Stomach smooth muscle (tissue), 2 donors: ENCODE results near the gene OGFOD1.

Experiments used
- H3K27ac ChIP-seq: one replicate; pipeline ENCODE4 v1.7.0; 2013; ENCODE audit warnings: mild to moderate bottlenecking, low read length, inconsistent platforms
- H3K27me3 ChIP-seq, 2 donors: one replicate each; pipeline ENCODE4 v1.7.0; 2013; ENCODE audit warnings: low read length in 2 of 2; ENCODE audit not compliant: insufficient read depth in 2 of 2, control insufficient read depth in 1 of 2
- H3K36me3 ChIP-seq, 2 donors: one replicate each; pipeline ENCODE4 v1.7.0; 2013; ENCODE audit warnings: low read length in 2 of 2; ENCODE audit not compliant: control insufficient read depth in 2 of 2, insufficient read depth in 2 of 2
- H3K4me1 ChIP-seq: one replicate; pipeline ENCODE4 v1.7.0; 2013; ENCODE audit warnings: low read length; ENCODE audit not compliant: control insufficient read depth, insufficient read depth
- H3K4me3 ChIP-seq, 2 donors: one replicate each; pipeline ENCODE4 v1.7.0; 2013; ENCODE audit warnings: low read length in 2 of 2
- H3K9ac ChIP-seq, 2 donors: one replicate each; pipeline ENCODE4 v1.7.0; 2013; ENCODE audit warnings: low read length in 2 of 2, mild to moderate bottlenecking in 1 of 2
- H3K9me3 ChIP-seq, 2 donors: one replicate each; pipeline ENCODE4 v1.7.0; 2013; ENCODE audit warnings: low read length in 2 of 2; ENCODE audit not compliant: control insufficient read depth in 2 of 2
- donor health status: healthy.
- donor health status: Pancreatic carcinoma.

The OGFOD1 gene

DNA sequence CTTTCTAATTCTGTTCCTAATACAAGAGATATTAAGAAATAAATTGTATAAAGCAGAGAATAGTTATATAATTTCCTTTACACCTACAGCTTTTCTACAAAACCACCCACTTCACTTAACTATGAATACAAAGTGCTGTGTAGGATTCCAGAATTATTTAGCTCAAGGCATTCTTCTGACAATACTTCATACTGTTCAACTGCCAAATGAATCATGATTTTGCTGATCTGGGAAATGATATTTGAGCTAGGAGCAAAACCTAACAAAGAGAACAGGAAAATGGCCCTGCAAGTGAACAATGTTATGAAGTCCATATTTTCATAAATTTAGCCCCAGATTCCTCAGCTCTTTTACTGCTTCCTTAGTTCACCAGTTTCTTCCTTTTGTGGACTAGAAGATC is 55.6 kb downstream of the OGFOD1 start:
- Histone ChIP-seq H3K27ac (no peak overlapping the region), H3K4me3 (no peak overlapping the region), H3K36me3 (peaks cover 47% of the 10 kb centered on the region in 2 donors), H3K4me1 (no peaks in the 10 kb centered on the region), H3K9me3 (no peaks in the 10 kb centered on the region), H3K27me3 (no peaks in the 10 kb centered on the region), H3K9ac (no peak overlapping the region)

DNA sequence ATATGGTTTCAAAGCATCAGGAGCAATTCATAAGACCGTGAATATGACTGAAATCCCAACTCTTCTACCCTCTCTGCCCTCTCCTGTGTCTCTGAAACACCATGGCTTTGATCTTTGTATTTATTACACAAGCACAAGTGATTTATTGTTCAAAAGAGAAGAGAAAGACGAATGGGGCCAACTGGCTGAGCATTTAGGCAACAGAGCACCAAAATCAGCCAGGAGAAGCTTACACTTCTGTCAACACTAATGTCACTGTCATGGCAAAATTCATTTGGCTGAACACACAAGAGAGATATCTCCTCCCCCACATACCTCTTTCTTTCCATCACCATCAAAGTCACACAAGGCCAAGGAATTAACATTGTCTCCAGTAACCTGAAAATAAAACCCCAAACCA is 59.2 kb downstream of the OGFOD1 start:
- Histone ChIP-seq H3K27me3 (no peaks in the 10 kb centered on the region), H3K27ac (no peak overlapping the region), H3K9me3 (no peaks in the 10 kb centered on the region), H3K9ac (no peak overlapping the region), H3K4me3 (no peak overlapping the region), H3K36me3 (peaks cover 29 to 30% of the 10 kb centered on the region in 2 donors), H3K4me1 (no peaks in the 10 kb centered on the region)

DNA sequence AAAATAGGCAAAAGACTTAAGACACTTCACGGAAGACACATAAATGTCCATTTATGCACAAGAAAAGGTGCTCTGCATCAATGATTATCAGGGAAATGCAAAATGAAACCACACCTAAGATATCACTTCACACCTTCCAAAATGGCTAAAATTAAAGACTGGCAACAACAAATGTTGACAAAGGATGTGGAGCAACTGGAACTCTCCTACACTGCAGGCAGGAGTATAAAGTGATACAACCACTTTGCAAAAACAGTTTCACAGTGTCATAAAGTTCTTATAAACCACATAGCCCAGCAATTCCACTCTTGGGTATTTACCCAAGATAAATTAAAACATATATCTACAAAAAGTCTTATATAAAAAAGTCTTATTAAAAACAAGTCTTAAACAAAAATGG is 60.7 kb downstream of the OGFOD1 start:
- no peaks in the 10 kb centered on the region for H3K4me1 ChIP-seq
- no peak overlapping the region for H3K27ac ChIP-seq
- no peaks in the 10 kb centered on the region for H3K27me3 ChIP-seq
- peaks cover 19 to 24% of the 10 kb centered on the region in 2 donors for H3K36me3 ChIP-seq
- H3K9ac ChIP-seq: no peak overlapping the region
- H3K4me3 ChIP-seq: no peak overlapping the region
- no peaks in the 10 kb centered on the region for H3K9me3 ChIP-seq

DNA sequence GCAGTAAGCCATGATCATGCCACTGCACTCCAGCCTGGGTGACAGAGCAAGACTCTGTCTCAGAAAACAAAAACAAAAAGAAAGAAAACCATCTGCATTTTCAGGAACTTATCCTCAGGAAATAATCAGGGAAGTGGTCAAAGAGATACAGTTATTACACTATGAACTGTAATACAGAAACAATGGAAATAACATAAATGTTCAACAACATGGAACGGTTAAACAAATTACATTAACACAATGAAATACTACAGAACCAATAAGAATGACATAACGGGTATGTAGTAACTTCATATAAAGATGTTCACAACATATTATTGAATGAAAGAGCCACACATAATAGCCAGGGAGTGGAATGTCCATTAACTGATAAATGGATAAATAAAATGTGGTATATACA is 61.7 kb downstream of the OGFOD1 start:
- H3K9ac ChIP-seq: no peak overlapping the region
- H3K27me3 ChIP-seq: no peaks in the 10 kb centered on the region
- H3K4me1 ChIP-seq: peaks cover 5% of the 10 kb centered on the region
- no peaks in the 10 kb centered on the region for H3K9me3 ChIP-seq
- no peak overlapping the region for H3K4me3 ChIP-seq
- H3K27ac ChIP-seq: no peak overlapping the region
- peaks cover 17 to 21% of the 10 kb centered on the region in 2 donors for H3K36me3 ChIP-seq

DNA sequence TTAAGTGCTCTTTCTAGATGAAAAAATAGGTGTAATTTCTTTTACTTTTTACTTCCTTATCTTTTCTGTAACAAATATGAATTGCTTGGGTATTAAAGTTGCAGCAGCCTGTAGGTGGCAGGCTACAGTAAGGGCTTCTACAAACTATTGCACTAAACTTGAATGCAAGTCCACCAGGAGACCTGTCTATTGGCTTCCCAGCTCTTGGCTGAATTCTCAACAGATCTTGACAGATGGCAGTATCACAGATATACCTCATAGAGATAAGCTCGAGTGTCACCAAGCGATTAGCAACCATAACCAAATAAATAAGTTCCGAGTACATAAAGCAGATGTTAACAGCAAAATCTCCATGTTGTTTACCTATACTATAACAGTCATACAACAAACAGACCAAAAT is 62.6 kb downstream of the OGFOD1 start:
- peaks cover 12 to 15% of the 10 kb centered on the region in 2 donors for H3K36me3 ChIP-seq
- no peaks in the 10 kb centered on the region for H3K9me3 ChIP-seq
- H3K27ac ChIP-seq: no peak overlapping the region
- H3K9ac ChIP-seq: no peak overlapping the region
- H3K4me3 ChIP-seq: no peak overlapping the region
- H3K27me3 ChIP-seq: no peaks in the 10 kb centered on the region
- peaks cover 11% of the 10 kb centered on the region for H3K4me1 ChIP-seq

DNA sequence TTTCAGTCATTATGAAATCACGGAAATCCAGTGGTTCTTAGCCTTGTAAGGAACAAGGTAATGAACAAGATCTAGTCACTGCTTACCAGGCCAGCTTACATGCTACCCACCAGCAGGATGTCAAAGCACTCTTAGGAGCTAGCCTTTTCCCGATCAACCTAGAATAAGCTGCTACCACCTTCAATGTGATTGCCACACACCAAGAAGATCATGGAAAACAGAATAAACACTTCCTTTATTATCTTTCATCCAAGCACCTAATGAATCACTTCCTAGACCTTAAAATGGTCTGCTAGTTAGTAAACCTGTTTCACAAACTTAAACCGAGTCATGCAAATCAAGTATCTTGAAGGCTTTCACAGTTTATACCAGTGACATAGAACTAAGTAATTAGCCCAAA is 63.5 kb downstream of the OGFOD1 start:
- Histone ChIP-seq H3K27ac (no peak overlapping the region), H3K4me3 (no peak overlapping the region), H3K4me1 (peaks cover 11% of the 10 kb centered on the region), H3K27me3 (no peaks in the 10 kb centered on the region), H3K9ac (no peak overlapping the region), H3K36me3 (peaks cover 8 to 13% of the 10 kb centered on the region in 2 donors), H3K9me3 (no peaks in the 10 kb centered on the region)

DNA sequence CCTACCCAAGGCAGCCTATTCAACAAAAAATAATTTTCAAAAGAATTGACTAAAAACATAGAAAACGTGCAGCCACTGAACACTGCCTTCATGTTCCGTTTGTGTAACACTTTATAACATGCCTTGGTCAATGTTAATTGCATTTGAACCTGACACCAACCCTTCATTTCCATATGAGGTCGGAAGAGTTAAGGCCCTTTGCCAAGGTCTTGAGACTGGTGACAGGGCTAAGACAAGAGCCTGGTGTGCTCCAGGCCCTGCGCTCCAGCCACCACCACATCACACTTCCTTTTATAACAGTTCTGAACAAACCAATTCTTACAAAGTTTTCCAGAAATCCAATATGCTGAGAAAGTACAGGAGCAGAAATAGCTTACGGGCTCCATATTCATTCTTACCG is 64.3 kb downstream of the OGFOD1 start:
- Histone ChIP-seq H3K9me3 (no peaks in the 10 kb centered on the region), H3K27me3 (no peaks in the 10 kb centered on the region), H3K4me1 (peaks cover 16% of the 10 kb centered on the region), H3K9ac (no peak overlapping the region), H3K36me3 (peaks cover 0 to 5% of the 10 kb centered on the region in 2 donors), H3K4me3 (no peak overlapping the region), H3K27ac (no peak overlapping the region)

DNA sequence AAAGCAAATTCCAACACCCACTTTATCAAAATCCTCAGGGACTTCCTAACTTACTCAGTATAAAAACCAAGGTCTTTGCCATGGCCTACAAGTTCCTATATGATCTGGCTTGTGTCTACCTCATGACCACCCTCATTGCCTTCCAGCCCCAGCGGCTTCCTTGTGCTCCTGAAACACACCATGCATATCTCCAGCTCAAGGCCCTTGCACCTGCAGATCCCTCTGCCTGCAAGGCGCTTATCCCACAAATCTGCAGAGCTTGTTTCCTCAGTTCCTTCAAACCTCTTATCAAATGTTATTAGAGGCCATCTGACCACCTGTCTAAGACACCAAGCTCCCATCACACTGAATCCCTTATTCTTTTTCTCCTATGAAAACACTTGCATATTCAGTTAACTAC is 65.9 kb downstream of the OGFOD1 start:
- Histone ChIP-seq H3K9me3 (no peaks in the 10 kb centered on the region), H3K27ac (no peak overlapping the region), H3K9ac (no peak overlapping the region), H3K36me3 (no peaks in the 10 kb centered on the region), H3K4me3 (no peak overlapping the region), H3K4me1 (peaks cover 16% of the 10 kb centered on the region), H3K27me3 (no peaks in the 10 kb centered on the region)

DNA sequence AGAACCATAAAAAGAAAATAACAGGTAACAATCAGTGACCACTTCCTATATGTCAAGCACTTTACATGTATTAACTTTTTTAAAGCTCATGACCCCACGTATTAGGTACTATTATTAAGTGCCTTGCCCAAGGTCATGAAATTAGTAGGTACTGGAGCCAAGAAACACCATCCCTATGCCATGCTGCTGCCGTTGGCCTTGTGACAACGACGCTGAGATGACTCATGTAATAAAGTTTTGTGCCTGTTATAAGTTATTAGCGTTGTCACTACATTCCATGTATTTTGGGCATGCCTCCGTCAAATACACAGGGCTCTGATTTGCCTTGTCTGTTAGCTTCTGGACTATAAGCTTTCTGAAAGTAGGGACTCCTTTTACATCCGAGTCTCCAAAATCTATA is 67.1 kb downstream of the OGFOD1 start:
- no peak overlapping the region for H3K27ac ChIP-seq
- no peak overlapping the region for H3K9ac ChIP-seq
- H3K27me3 ChIP-seq: no peaks in the 10 kb centered on the region
- no peaks in the 10 kb centered on the region for H3K36me3 ChIP-seq
- no peaks in the 10 kb centered on the region for H3K9me3 ChIP-seq
- peaks cover 16% of the 10 kb centered on the region for H3K4me1 ChIP-seq
- H3K4me3 ChIP-seq: peak overlapping the region; percentile 26 to 96

DNA sequence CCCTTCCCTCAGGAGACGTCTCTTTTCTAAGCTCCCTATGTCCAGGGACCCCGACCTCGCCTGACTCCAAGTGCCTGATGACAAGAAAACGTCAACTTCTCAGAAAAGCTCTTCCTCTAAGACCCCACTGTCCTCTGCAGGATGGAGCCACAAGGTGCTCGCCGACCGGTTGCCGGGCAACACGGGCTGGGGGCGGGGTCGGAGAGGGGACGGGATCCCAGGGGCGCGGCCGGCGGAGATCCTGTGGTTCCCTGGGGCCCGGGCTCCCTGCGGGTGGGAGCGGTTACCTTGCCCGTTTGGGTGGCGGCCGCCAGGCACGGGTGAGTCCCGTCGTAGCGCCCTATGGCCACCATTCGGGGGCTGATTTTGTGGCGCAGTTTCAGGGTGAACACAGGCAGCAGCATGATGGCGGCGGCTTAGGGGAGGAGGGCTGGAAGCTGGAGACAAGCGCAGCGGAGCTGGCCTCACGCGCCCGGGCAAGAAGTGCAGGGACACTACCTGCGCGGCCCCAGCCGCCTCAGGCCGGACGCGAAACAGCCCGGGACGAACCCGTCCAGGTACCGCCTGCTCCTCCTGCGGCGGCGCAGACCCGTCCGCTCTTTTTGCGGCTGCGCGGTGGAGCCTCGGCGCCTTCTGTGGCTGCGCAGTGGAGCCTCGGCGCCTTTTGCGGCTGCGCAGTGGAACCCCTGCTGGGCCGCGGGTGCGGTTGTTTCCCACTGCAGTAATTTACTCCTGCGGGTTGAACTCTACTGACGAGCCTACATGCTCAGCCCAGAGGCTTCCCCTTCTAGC is 68.3 kb downstream of the OGFOD1 start, which contains the start of gene BBS2:
BBS2 (minus strand) TSS at position 566 of the 792 bp plus-strand sequence; CDS start at position 404, 162 bp downstream.
- H3K9me3 ChIP-seq: no peaks in the 10 kb centered on the region
- H3K27ac ChIP-seq: peak within 1 kb of the TSS; percentile 64
- peak within 1 kb of the TSS; percentile 88 to 96 for H3K4me3 ChIP-seq
- H3K4me1 ChIP-seq: peaks cover 16% of the 10 kb centered on the region
- no peaks in the 10 kb centered on the region for H3K27me3 ChIP-seq
- H3K36me3 ChIP-seq: no peaks in the 10 kb centered on the region
- peak within 1 kb of the TSS; percentile 78 to 91 for H3K9ac ChIP-seq

DNA sequence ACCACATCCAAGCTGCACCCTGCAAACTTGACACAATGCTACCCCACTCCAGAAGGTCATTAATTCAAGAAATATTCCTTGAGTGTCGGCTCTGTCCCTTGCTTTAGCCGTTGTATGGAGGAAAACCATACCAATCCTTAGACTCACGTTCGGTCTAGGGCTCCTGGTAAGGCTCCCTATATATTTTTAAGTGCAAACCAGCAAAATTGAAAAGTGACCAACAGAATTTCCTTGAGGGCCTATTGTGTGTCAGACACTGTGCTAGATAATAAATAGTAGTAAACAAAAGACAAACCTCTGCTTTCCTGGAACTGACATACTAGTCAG is 68.9 kb downstream of the OGFOD1 start:
- Histone ChIP-seq H3K9me3 (no peaks in the 10 kb centered on the region), H3K4me3 (peak overlapping the region; percentile 88 to 96), H3K27me3 (no peaks in the 10 kb centered on the region), H3K27ac (peak overlapping the region; percentile 64), H3K9ac (peak overlapping the region; percentile 71 to 78), H3K36me3 (no peaks in the 10 kb centered on the region), H3K4me1 (peaks cover 16% of the 10 kb centered on the region)
